IMR-90 (cell line): ENCODE results near the gene STXBP6. TPM values are rescaled to one million over a fixed set of nuclear protein-coding genes. Genes with fewer than 3 reads are reported as not detected.

Experiments
- ATAC-seq: fragments of 200-7000 bp; cut with Tn5 transposase; 2 replicates; pipeline ENCODE4 v1.9.1; 2020; ENCODE audit warnings: low read depth, mild to moderate bottlenecking, moderate library complexity
- BruUV-seq: library from RNA; stranded (reverse); fragments of 400-500 nt; replicated peaks from 2 replicates; lab custom pipeline; 2021; lab: Mats Ljungman, UMichigan
- CTCF ChIA-PET: fragments of 300-600 bp; formaldehyde crosslinking; extraction: SDS; loops from one replicate; lab custom pipeline; 2021; ENCODE audit warnings: antibody characterized with exemption; lab: Yijun Ruan, JAX
- POLR2A ChIA-PET: fragments of 300-600 bp; sonication (Branson Sonifier 250); formaldehyde crosslinking; loops from one replicate; lab custom pipeline; 2022; ENCODE audit warnings: antibody characterized with exemption; ENCODE audit not compliant: unreplicated experiment; lab: Charles Lee
- DNase-seq: peaks from one replicate; pipeline ENCODE4 v3.0.0; 2013
- H2AFZ ChIP-seq: replicated peaks from 2 replicates; pipeline ENCODE3; 2013; ENCODE audit warnings: low read length, mild to moderate bottlenecking; ENCODE audit not compliant: poor library complexity
- H2AK5ac ChIP-seq: 2 replicates; pipeline ENCODE4 v1.6.1; 2013; ENCODE audit warnings: low read depth, low read length, inconsistent platforms
- H2AK9ac ChIP-seq: replicated peaks from 2 replicates; pipeline ENCODE3; 2013; ENCODE audit warnings: mild to moderate bottlenecking, low read depth, low read length, moderate library complexity; ENCODE audit not compliant: poor library complexity
- H2BK120ac ChIP-seq: 2 replicates; pipeline ENCODE4 v1.6.1; 2013; ENCODE audit warnings: low read depth, low read length, inconsistent platforms
- H2BK15ac ChIP-seq: 3 replicates; pipeline ENCODE4 v1.6.1; 2013; ENCODE audit warnings: low read depth, low read length, inconsistent platforms
- H2BK20ac ChIP-seq: 2 replicates; pipeline ENCODE4 v1.6.1; 2013; ENCODE audit warnings: low read depth, mild to moderate bottlenecking, inconsistent platforms, low read length, moderate library complexity
- H2BK5ac ChIP-seq: 2 replicates; pipeline ENCODE4 v1.6.1; 2013; ENCODE audit warnings: mild to moderate bottlenecking, low read depth, low read length, inconsistent platforms; ENCODE audit not compliant: poor library complexity, severe bottlenecking
- H3K14ac ChIP-seq: replicated peaks from 2 replicates; pipeline ENCODE4 v1.6.1; 2013; ENCODE audit warnings: low read depth, low read length, inconsistent platforms
- H3K18ac ChIP-seq: 2 replicates; pipeline ENCODE4 v1.6.1; 2013; ENCODE audit warnings: low read depth, low read length, control low read depth
- H3K23ac ChIP-seq: 2 replicates; pipeline ENCODE4 v1.6.1; 2013; ENCODE audit warnings: low read depth, low read length, inconsistent platforms
- H3K27ac ChIP-seq: 2 replicates; pipeline ENCODE4 v1.5.1; 2013; ENCODE audit warnings: mild to moderate bottlenecking, control low read depth, low read length; ENCODE audit not compliant: insufficient read depth
- H3K27me3 ChIP-seq: 2 replicates; pipeline ENCODE4 v1.6.1; 2013; ENCODE audit warnings: low read length; ENCODE audit not compliant: control insufficient read depth, insufficient read depth
- H3K36me3 ChIP-seq: 2 replicates; pipeline ENCODE4 v1.6.1; 2013; ENCODE audit warnings: low read length, mixed read lengths; ENCODE audit not compliant: control insufficient read depth, insufficient read depth
- H3K4ac ChIP-seq: 2 replicates; pipeline ENCODE4 v1.6.1; 2013; ENCODE audit warnings: low read depth, low read length, inconsistent platforms
- H3K4me1 ChIP-seq: 2 replicates; pipeline ENCODE4 v1.6.1; 2013; ENCODE audit warnings: low read length, mixed read lengths; ENCODE audit not compliant: control insufficient read depth, insufficient read depth
- H3K4me2 ChIP-seq: 2 replicates; pipeline ENCODE4 v1.6.1; 2013; ENCODE audit warnings: low read depth, mild to moderate bottlenecking, control low read depth, low read length, moderate library complexity
- H3K4me3 ChIP-seq: 2 replicates; pipeline ENCODE4 v1.5.1; 2013; ENCODE audit warnings: low read depth, mild to moderate bottlenecking, control low read depth, low read length, moderate library complexity; ENCODE audit not compliant: insufficient read depth
- H3K56ac ChIP-seq: 2 replicates; pipeline ENCODE4 v1.6.1; 2013; ENCODE audit warnings: low read length, inconsistent platforms; ENCODE audit not compliant: insufficient read depth; ENCODE audit errors: extremely low read depth
- H3K79me1 ChIP-seq, 2 experiments: 2 replicates each; pipeline ENCODE4 v1.6.1; 2013; ENCODE audit warnings: low read length in 2 of 2, inconsistent platforms in 1 of 2, low read depth in 1 of 2
- H3K9ac ChIP-seq: 2 replicates; pipeline ENCODE4 v1.6.1; 2013; ENCODE audit warnings: low read depth, low read length, control low read depth
- H3K9me1 ChIP-seq: 2 replicates; pipeline ENCODE4 v1.6.1; 2013; ENCODE audit warnings: low read length, inconsistent platforms; ENCODE audit not compliant: insufficient read depth
- H3K9me3 ChIP-seq: 2 replicates; pipeline ENCODE4 v1.6.1; 2013; ENCODE audit warnings: low read length; ENCODE audit not compliant: control insufficient read depth, insufficient read depth
- H4K20me1 ChIP-seq: 2 replicates; pipeline ENCODE4 v1.6.1; 2013; ENCODE audit warnings: low read length, inconsistent platforms; ENCODE audit not compliant: insufficient read depth
- H4K5ac ChIP-seq: 2 replicates; pipeline ENCODE4 v1.6.1; 2013; ENCODE audit warnings: mild to moderate bottlenecking, low read depth, low read length, control low read depth
- H4K8ac ChIP-seq, 2 experiments: 2 replicates each; pipeline ENCODE4 v1.6.1; 2013; ENCODE audit warnings: low read depth in 2 of 2, low read length in 2 of 2, control low read depth in 1 of 2, inconsistent platforms in 1 of 2
- H4K91ac ChIP-seq: 2 replicates; pipeline ENCODE4 v1.6.1; 2013; ENCODE audit warnings: low read depth, low read length, inconsistent platforms; ENCODE audit not compliant: insufficient read depth
- BHLHE40 ChIP-seq: fragments of 150-350 bp; IDR thresholded peaks from 2 replicates; pipeline ENCODE4 v1.6.1; 2016; ENCODE audit warnings: mild to moderate bottlenecking, low read depth, low read length
- CEBPB ChIP-seq: IDR thresholded peaks from 2 replicates; pipeline ENCODE4 v1.6.1; 2012; ENCODE audit warnings: low read depth, low read length, improper control_type of control experiment
- FOS ChIP-seq: fragments of 150-350 bp; IDR thresholded peaks from 2 replicates; pipeline ENCODE4 v1.6.1; 2016; ENCODE audit warnings: low read depth, low read length
- MAFK ChIP-seq: IDR thresholded peaks from 2 replicates; pipeline ENCODE4 v1.6.1; 2012; ENCODE audit warnings: low read depth, low read length, improper control_type of control experiment
- MAZ ChIP-seq: IDR thresholded peaks from 2 replicates; pipeline ENCODE4 v1.6.1; 2012; ENCODE audit warnings: low read depth, mild to moderate bottlenecking, low read length, improper control_type of control experiment, moderate library complexity, borderline replicate concordance
- MXI1 ChIP-seq: IDR thresholded peaks from 2 replicates; pipeline ENCODE4 v1.6.1; 2012; ENCODE audit warnings: low read depth, mild to moderate bottlenecking, low read length, moderate library complexity, borderline replicate concordance
- POLR2A ChIP-seq: IDR thresholded peaks from 2 replicates; pipeline ENCODE4 v1.6.1; 2012; ENCODE audit warnings: mild to moderate bottlenecking, low read depth, low read length
- RAD21 ChIP-seq: IDR thresholded peaks from 2 replicates; pipeline ENCODE4 v1.6.1; 2012; ENCODE audit warnings: low read length, improper control_type of control experiment
- RFX5 ChIP-seq: IDR thresholded peaks from 2 replicates; pipeline ENCODE4 v1.8.0; 2012; ENCODE audit warnings: low read depth, mild to moderate bottlenecking, low read length, moderate library complexity
- SMC3 ChIP-seq: fragments of 150-350 bp; IDR thresholded peaks from 2 replicates; pipeline ENCODE4 v1.6.1; 2016; ENCODE audit warnings: low read depth, mild to moderate bottlenecking, antibody characterized with exemption, low read length, moderate library complexity
- WGBS, 2 experiments: methylation state at CpG; one replicate each; pipeline versions ENCODE4 v1.1.5 to v1.1.7; 2013; ENCODE audit warnings: missing lambda C conversion rate in 2 of 2; ENCODE audit not compliant: insufficient read length in 1 of 2; ENCODE audit errors: extremely low coverage in 2 of 2; 5-methylcytosine and 5-hydroxymethylcytosine counted together
- dilution Hi-C: fragments of 300-500 bp; cut with HindIII; formaldehyde crosslinking; loops from one replicate; pipeline ENCODE4 v1.14.3; 2018; ENCODE audit warnings: low sequenced_read_pairs; ENCODE audit not compliant: unreplicated experiment
- in situ Hi-C: fragments of 300-500 bp; cut with MboI; formaldehyde crosslinking; loops from 3 replicates; pipeline ENCODE4 v1.14.3; 2019; ENCODE audit warnings: low sequenced_read_pairs, inconsistent platforms, mixed read lengths
- intact Hi-C: fragments of 100-400 bp; cut with micrococcal nuclease; formaldehyde crosslinking; loops from 2 replicates; pipeline ENCODE4 v1.10.0; 2022
- polyA plus RNA-seq, 3 experiments: library from polyadenylated mRNA; depleted of rRNA; stranded (reverse); fragments of >200 nt; gene quantifications; 2 replicates each; pipeline ENCODE4 v1.2.3, GENCODE V29; 2012; ENCODE audit warnings: low replicate concordance in 1 of 3
- total RNA-seq: library from RNA; depleted of rRNA; stranded (reverse); fragments of >200 nt; gene quantifications from 2 replicates; pipeline ENCODE4 v1.2.3, GENCODE V29; 2012
- TF ChIP-seq, protein P1 (sequence below): conservative IDR thresholded peaks from 2 replicates; pipeline ENCODE4 v1.5.1; 2012; ENCODE audit warnings: mild to moderate bottlenecking, low read depth, low read length, improper control_type of control experiment
- TF ChIP-seq, protein P2 (sequence below): fragments of 150-350 bp; IDR thresholded peaks from 2 replicates; pipeline ENCODE4 v1.6.1; 2016; ENCODE audit warnings: low read depth, mild to moderate bottlenecking, low read length, moderate library complexity, borderline replicate concordance
- TF ChIP-seq, protein P3 (sequence below): fragments of 150-350 bp; IDR thresholded peaks from 2 replicates; pipeline ENCODE4 v1.6.1; 2017; ENCODE audit warnings: mild to moderate bottlenecking, antibody characterized with exemption, low read length, low read depth

STXBP6 gene
- total and polyA plus RNA-seq, 2 of the 4 experiments (the other 2 are of a cell fraction), result 14.2 to 14.3 TPM

DNA sequence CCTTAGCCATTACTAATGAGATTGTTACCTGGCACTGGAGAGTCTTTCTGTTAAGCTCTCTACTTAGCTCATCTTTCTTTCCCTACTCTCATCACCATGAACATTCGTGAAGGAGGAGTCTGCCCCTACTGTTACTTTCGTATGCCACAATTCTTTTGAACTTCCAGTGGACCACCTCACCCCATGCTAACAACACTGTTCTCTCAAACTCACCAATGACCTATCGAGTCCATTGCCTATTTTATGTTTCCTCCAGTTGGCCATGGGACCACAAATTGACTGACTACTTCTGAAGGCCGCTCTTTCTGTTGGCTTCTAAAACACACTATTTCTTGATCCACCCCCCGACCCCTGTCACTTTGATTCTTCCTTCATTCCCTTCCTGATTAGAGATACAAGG is 223.6 kb downstream of the STXBP6 start:
- Histone ChIP-seq H3K18ac (no peak overlapping the region), H3K4me3 (no peak overlapping the region), H3K56ac (no peak overlapping the region), H2BK15ac (no peak overlapping the region), H2AFZ (no peak overlapping the region), H3K9ac (no peak overlapping the region), H3K4ac (no peak overlapping the region), H3K79me1 (no peaks in the 10 kb centered on the region), H3K23ac (no peak overlapping the region), H2AK9ac (no peak overlapping the region), H2BK20ac (no peak overlapping the region), H4K91ac (no peak overlapping the region), H3K14ac (no peak overlapping the region), H4K5ac (no peak overlapping the region), H4K8ac (no peak overlapping the region), H3K27me3 (no peaks in the 10 kb centered on the region), H4K20me1 (no peaks in the 10 kb centered on the region), H3K4me1 (no peaks in the 10 kb centered on the region), H3K9me3 (no peaks in the 10 kb centered on the region), H2AK5ac (no peak overlapping the region), H3K36me3 (no peaks in the 10 kb centered on the region), H2BK5ac (no peak overlapping the region), H2BK120ac (no peak overlapping the region), H3K9me1 (no peaks in the 10 kb centered on the region; the same call in 1 of the 2 replicates), H3K27ac (no peak overlapping the region), H3K4me2 (no peak overlapping the region)
- dilution Hi-C loops (no loop called here), intact Hi-C loops (no loop called here), in situ Hi-C loops (no loop called here)
- POLR2A ChIA-PET, result no interaction called here
- CTCF ChIA-PET, result no interaction called here
- BruUV-seq, result no TSS peak
- 72% methylated on average over 3 of the region's 5 CpGs; no CpG with 5 or more reads in 1 of the 2 experiments for WGBS, 2 experiments
- ATAC-seq (no peak), DNase-seq (no peak)
- TF ChIP-seq, protein P1, sequence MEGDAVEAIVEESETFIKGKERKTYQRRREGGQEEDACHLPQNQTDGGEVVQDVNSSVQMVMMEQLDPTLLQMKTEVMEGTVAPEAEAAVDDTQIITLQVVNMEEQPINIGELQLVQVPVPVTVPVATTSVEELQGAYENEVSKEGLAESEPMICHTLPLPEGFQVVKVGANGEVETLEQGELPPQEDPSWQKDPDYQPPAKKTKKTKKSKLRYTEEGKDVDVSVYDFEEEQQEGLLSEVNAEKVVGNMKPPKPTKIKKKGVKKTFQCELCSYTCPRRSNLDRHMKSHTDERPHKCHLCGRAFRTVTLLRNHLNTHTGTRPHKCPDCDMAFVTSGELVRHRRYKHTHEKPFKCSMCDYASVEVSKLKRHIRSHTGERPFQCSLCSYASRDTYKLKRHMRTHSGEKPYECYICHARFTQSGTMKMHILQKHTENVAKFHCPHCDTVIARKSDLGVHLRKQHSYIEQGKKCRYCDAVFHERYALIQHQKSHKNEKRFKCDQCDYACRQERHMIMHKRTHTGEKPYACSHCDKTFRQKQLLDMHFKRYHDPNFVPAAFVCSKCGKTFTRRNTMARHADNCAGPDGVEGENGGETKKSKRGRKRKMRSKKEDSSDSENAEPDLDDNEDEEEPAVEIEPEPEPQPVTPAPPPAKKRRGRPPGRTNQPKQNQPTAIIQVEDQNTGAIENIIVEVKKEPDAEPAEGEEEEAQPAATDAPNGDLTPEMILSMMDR, result no peak
- TF ChIP-seq RAD21 (no peak), BHLHE40 (no peak), FOS (no peak), SMC3 (no peak), POLR2A (no peak), RFX5 (no peak), CEBPB (no peak), MXI1 (no peak), MAZ (no peak), MAFK (no peak)
- TF ChIP-seq, protein P2, sequence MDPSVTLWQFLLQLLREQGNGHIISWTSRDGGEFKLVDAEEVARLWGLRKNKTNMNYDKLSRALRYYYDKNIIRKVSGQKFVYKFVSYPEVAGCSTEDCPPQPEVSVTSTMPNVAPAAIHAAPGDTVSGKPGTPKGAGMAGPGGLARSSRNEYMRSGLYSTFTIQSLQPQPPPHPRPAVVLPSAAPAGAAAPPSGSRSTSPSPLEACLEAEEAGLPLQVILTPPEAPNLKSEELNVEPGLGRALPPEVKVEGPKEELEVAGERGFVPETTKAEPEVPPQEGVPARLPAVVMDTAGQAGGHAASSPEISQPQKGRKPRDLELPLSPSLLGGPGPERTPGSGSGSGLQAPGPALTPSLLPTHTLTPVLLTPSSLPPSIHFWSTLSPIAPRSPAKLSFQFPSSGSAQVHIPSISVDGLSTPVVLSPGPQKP, result no peak
- TF ChIP-seq, protein P3, sequence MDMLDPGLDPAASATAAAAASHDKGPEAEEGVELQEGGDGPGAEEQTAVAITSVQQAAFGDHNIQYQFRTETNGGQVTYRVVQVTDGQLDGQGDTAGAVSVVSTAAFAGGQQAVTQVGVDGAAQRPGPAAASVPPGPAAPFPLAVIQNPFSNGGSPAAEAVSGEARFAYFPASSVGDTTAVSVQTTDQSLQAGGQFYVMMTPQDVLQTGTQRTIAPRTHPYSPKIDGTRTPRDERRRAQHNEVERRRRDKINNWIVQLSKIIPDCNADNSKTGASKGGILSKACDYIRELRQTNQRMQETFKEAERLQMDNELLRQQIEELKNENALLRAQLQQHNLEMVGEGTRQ, result no peak
